Lower leg skin (tissue), 3 donors: ENCODE results near the gene PTPA.

Experiments
- POLR2A ChIP-seq, 2 donors: fragments of 450-650 bp; IDR thresholded peaks; one replicate each; pipeline ENCODE4 v1.6.1; 2016 to 2017; ENCODE audit warnings: antibody characterized with exemption in 2 of 2, mild to moderate bottlenecking in 1 of 2, moderate library complexity in 1 of 2
- TF ChIP-seq, protein P1 (sequence below), 3 donors: fragments of 450-650 bp; IDR thresholded peaks; one replicate each; pipeline ENCODE4 v1.5.1; 2016; ENCODE audit warnings: antibody characterized with exemption in 3 of 3, mild to moderate bottlenecking in 3 of 3, moderate library complexity in 2 of 3

DNA sequence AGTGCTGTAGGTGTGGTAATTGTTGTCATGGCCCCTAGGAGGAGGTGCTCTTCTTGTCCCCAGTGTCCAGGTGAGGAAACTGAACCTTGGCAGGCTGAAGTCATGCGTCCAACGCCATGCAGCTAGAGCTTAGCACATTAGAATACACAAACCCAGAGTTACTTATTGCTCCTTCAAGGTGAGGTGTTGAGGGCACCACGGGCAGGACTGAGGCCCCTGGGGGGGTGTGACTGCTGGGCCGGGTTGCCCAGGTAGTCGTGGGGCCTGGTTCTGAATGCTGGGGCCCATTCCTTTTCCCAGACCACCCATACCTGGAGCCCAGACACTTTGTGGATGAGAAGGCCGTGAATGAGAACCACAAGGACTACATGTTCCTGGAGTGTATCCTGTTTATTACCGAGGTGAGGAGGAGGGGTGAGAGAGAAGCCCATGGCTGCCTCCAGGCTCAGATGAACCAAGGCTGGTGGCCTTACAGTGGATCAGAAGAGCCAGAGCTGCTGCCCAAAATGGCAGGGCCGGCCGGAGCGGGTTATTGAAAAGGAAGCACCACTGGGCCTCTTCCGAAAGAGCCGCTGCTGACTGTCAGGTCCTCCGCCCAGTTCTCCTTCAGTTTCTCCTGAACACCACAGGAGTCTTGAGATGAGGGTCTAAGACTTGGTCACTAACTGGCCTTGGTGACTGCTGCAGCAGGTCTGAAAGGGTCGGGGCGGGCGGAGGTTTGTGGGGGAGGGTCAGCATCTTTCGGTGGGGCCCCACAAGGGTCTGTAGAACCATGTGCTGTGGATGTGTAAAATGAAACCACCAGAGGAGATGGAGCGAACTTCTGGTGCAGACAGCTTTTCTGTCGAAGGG lies 26.3 kb downstream of the PTPA start:
- TF ChIP-seq, protein P1, sequence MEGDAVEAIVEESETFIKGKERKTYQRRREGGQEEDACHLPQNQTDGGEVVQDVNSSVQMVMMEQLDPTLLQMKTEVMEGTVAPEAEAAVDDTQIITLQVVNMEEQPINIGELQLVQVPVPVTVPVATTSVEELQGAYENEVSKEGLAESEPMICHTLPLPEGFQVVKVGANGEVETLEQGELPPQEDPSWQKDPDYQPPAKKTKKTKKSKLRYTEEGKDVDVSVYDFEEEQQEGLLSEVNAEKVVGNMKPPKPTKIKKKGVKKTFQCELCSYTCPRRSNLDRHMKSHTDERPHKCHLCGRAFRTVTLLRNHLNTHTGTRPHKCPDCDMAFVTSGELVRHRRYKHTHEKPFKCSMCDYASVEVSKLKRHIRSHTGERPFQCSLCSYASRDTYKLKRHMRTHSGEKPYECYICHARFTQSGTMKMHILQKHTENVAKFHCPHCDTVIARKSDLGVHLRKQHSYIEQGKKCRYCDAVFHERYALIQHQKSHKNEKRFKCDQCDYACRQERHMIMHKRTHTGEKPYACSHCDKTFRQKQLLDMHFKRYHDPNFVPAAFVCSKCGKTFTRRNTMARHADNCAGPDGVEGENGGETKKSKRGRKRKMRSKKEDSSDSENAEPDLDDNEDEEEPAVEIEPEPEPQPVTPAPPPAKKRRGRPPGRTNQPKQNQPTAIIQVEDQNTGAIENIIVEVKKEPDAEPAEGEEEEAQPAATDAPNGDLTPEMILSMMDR (IDR thresholded peaks at IDR 0.05), result no peak
- TF ChIP-seq POLR2A (IDR thresholded peaks at IDR 0.05), result no peak
